Gastrocnemius medialis (tissue), 4 donors: Measurements from ENCODE around the gene CAPG. TPM values are rescaled to one million over a fixed set of nuclear protein-coding genes. Genes with fewer than 3 reads are reported as not detected.

Source experiments
- ATAC-seq, 2 donors: fragments of 150-250 bp; one replicate each; pipeline ENCODE4 v1.9.1; 2016
- DNase-seq, 2 donors: peaks; one replicate each; pipeline ENCODE4 v3.0.0-alpha.2; 2019
- H3K27ac ChIP-seq, 4 donors: fragments of 200-600 bp; sonication (generic); 1 replicate in 1 of 4; 2 replicates in 3 of 4; pipeline ENCODE4 v1.5.1; 2016 to 2018; ENCODE audit warnings: mild to moderate bottlenecking in 2 of 4, moderate library complexity in 1 of 4
- H3K27me3 ChIP-seq, 3 donors: fragments of 200-600 bp; sonication (generic) in 2 of 3; 1 replicate in 1 of 3; 2 replicates in 2 of 3; pipeline versions ENCODE4 v1.5.1 to v1.6.0; 2016 to 2019; ENCODE audit warnings: mild to moderate bottlenecking in 1 of 3, moderate library complexity in 1 of 3
- H3K36me3 ChIP-seq, 2 donors: fragments of 200-600 bp; sonication (generic) in 1 of 2; one replicate each; pipeline ENCODE4 v1.5.1; 2017 to 2018
- H3K4me1 ChIP-seq, 2 donors: fragments of 200-600 bp; sonication (generic) in 1 of 2; one replicate each; pipeline ENCODE4 v1.5.1; 2016 to 2017; ENCODE audit warnings: mild to moderate bottlenecking in 2 of 2
- H3K4me3 ChIP-seq, 4 donors: fragments of 200-600 bp; sonication (generic) in 3 of 4; 1 replicate in 1 of 4; 2 replicates in 3 of 4; pipeline ENCODE4 v1.5.1; 2016 to 2019; ENCODE audit warnings: mild to moderate bottlenecking in 2 of 4
- H3K9me3 ChIP-seq, 3 donors: fragments of 200-600 bp; sonication (generic) in 2 of 3; 1 replicate in 1 of 3; 2 replicates in 2 of 3; pipeline ENCODE4 v1.5.1; 2016 to 2019
- CTCF ChIP-seq, 5 experiments: fragments of 450-650 bp in 3 of 5; fragments of 200-600 bp in 2 of 5; sonication (generic) in 2 of 5; IDR thresholded peaks in 4 of 5; conservative IDR thresholded peaks in 1 of 5; 1 replicate in 4 of 5; 2 replicates in 1 of 5; pipeline ENCODE4 v1.5.1; 2016 to 2019; ENCODE audit warnings: antibody characterized with exemption in 5 of 5, mild to moderate bottlenecking in 3 of 5, moderate library complexity in 3 of 5
- POLR2A ChIP-seq, 2 donors: fragments of 450-650 bp; IDR thresholded peaks; one replicate each; pipeline ENCODE4 v1.6.1; 2017; ENCODE audit warnings: antibody characterized with exemption in 2 of 2, mild to moderate bottlenecking in 2 of 2, moderate library complexity in 2 of 2
- in situ Hi-C, 4 donors: fragments of 200-750 bp; cut with MboI; loops; one replicate each; pipeline versions ENCODE4 v1.15.0 to v1.8.0; 2017; ENCODE audit warnings: low sequenced_read_pairs in 4 of 4
- intact Hi-C: fragments of 100-400 bp; cut with DNase I; formaldehyde crosslinking; loops from one replicate; pipeline ENCODE4 v1.15.1; 2023; ENCODE audit warnings: low total_unique reads
- total RNA-seq, 4 donors: library from RNA; depleted of rRNA; stranded (reverse); fragments of >200 nt; gene quantifications; one replicate each; pipeline versions ENCODE4 v1.1.0 to v1.2.3, GENCODE V29; 2016

The CAPG gene
- total RNA-seq, 4 donors from 2014 or later, result 15.9 to 35.6 (median 23.1) TPM

DNA sequence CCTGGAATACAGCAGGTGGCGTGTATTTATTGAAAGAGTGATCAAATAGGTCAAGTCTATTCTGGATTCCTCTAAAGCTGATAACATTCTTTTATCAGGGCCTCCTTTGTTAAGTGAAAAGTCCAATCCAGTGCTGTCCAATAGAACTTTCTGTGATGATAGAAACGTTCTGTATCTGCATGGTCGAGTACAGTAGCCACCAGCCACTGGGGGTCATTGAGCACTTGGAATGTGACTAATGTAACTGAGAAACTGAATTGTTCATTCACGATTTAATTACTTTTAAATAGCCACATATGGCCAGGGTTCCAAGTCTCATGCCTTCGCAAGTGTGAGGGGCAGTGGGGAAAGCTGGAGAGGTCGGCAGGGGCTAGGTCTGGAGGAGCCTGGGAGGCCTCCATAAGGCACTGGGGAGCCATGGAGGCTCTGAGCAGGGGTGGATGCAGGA, 28.9 kb upstream of the CAPG start:
- DNase-seq (no peak), ATAC-seq (no peak)
- in situ Hi-C loops, result no loop called here
- Histone ChIP-seq H3K4me3 (no peak overlapping the region), H3K27ac (peak overlapping the region; percentile 85 to 98 (median 96)), H3K36me3 (no peaks in the 10 kb centered on the region), H3K9me3 (no peaks in the 10 kb centered on the region), H3K4me1 (peaks cover 15 to 38% of the 10 kb centered on the region in 2 donors), H3K27me3 (no peaks in the 10 kb centered on the region)
- intact Hi-C loops, result loop anchor here (5.0 kb wide), 1 partner anchor 163 kb away; the partner anchor contains the start of gene TMEM150A
- no peak for TF ChIP-seq CTCF (IDR thresholded peaks at IDR 0.05 in 4 of 5, conservative IDR thresholded peaks at IDR 0.05 in 1 of 5)
- no peak for TF ChIP-seq POLR2A (IDR thresholded peaks at IDR 0.05)

- ATAC-seq, result peak; percentile 4 to 7
- intact Hi-C loops, result loop anchor here (1.0 to 5.0 kb wide), 2 partner anchors 67 to 164 kb away; partner anchors contain the start of gene TMEM150A
- Histone ChIP-seq H3K36me3 (no peaks in the 10 kb centered on the region), H3K27ac (peak overlapping the region; percentile 85 to 98 (median 96)), H3K27me3 (no peaks in the 10 kb centered on the region), H3K9me3 (no peaks in the 10 kb centered on the region), H3K4me1 (peaks cover 18 to 44% of the 10 kb centered on the region in 2 donors), H3K4me3 (peak overlapping the region; percentile 32 to 54 (median 51))
- no peak for TF ChIP-seq POLR2A (IDR thresholded peaks at IDR 0.05)
- no peak for TF ChIP-seq CTCF (IDR thresholded peaks at IDR 0.05 in 4 of 5, conservative IDR thresholded peaks at IDR 0.05 in 1 of 5)
- in situ Hi-C loops, result no loop called here
- peak in 1 of 2 donors; percentile 43 for DNase-seq
These were observed 28.2 kb upstream of the CAPG start for GRCh38 chr2:85438201-85439024.

DNA sequence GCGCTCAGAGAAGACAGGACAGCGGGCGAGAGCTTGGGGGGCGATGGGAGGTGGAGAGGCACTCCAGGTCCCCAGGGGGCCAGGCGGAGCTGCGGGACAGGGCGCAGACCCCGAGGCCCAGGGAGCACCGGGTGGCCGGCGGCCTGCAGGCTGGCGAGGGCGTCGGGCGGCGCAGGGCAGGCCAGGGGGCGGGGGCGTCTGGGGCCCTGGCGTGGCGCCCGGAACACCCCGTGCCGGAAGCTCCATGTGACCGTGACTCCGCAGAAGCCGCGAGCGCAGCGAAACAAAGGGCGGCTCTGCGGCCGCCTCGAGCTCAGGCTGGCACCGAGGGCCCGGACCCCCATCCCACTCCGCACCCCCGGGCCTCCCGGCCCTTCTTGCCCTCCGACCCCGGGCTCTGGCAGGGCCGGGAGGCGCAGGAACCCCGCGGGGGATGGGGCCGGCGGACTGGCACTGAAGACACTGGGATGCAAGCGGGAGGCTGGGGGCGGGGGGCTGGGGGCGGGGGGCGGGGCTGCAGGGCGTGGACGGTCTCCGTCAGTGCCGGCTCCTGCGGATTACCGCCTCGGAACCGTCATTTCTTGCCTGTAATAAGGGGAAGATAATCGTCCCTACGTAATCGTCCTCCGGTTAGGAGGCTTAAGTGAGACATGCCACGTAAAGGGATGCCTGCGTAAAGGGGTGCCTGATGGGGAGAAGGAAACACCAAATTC, 27.5 kb upstream of the CAPG start:
- H3K4me1 ChIP-seq, result peaks cover 26 to 52% of the 10 kb centered on the region in 2 donors

More for the DNA sequence above, 27.5 kb upstream of the CAPG start:
- intact Hi-C loops, result loop anchor here (1.0 to 5.0 kb wide), 3 partner anchors 68 to 165 kb away; partner anchors contain the start of genes MAT2A and TMEM150A
- Histone ChIP-seq H3K36me3 (no peaks in the 10 kb centered on the region), H3K9me3 (no peaks in the 10 kb centered on the region), H3K4me3 (peak overlapping the region; percentile 38 to 54 (median 51)), H3K27ac (peak overlapping the region; percentile 85 to 98 (median 96)), H3K27me3 (no peaks in the 10 kb centered on the region)
- peak; percentile 77 to 85 for DNase-seq
- in situ Hi-C loops, result no loop called here
- peak; percentile 55 to 60 for ATAC-seq
- peak; percentile 82 to 92 for TF ChIP-seq POLR2A (IDR thresholded peaks at IDR 0.05)
- TF ChIP-seq CTCF (IDR thresholded peaks at IDR 0.05 in 4 of 5, conservative IDR thresholded peaks at IDR 0.05 in 1 of 5), result peak in 1 of 5 experiments; percentile 19
